NCI-H2227 (cell line): ENCODE measurements around the gene PROCA1.

Source experiments
- DNase-seq: peaks from one replicate; lab custom pipeline; 2025; ENCODE audit not compliant: unreplicated experiment; lab: John Stamatoyannopoulos, UW

The PROCA1 gene, protein sequence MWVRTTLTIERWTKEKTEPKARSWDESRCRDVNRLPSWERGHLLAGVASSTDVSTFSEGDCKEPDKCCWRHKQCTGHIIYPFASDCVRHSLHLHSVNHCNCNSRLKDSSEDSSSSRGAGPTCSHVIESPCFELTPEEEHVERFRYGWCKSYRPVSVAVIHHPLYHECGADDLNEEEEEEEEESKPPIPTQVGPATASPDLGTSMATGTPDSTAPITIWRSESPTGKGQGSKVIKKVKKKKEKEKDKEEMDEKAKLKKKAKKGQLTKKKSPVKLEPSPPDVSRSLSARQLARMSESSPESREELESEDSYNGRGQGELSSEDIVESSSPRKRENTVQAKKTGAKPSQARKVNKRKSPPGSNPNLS

DNA sequence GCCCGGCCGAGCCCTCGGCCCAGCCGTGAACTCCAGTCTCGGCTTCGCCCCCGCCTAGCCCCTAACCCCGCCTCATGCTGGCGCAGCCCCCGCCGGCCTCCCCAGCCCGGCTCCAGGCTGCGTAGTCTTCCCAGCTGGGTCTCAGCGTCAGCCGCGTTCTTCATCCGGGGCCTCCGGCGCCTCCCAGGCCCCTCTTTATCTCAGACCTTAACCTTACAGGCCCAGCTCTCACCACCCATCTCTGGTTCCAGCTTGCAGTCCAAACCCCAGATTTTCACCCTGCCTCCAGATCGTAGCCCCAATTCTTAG, at the start of gene PROCA1:
Gene PROCA1 (minus strand): TSS at position 166 of the 309 bp plus-strand sequence. CDS start 228 bp downstream, outside the sequence.
- DNase-seq = no peak

DNA sequence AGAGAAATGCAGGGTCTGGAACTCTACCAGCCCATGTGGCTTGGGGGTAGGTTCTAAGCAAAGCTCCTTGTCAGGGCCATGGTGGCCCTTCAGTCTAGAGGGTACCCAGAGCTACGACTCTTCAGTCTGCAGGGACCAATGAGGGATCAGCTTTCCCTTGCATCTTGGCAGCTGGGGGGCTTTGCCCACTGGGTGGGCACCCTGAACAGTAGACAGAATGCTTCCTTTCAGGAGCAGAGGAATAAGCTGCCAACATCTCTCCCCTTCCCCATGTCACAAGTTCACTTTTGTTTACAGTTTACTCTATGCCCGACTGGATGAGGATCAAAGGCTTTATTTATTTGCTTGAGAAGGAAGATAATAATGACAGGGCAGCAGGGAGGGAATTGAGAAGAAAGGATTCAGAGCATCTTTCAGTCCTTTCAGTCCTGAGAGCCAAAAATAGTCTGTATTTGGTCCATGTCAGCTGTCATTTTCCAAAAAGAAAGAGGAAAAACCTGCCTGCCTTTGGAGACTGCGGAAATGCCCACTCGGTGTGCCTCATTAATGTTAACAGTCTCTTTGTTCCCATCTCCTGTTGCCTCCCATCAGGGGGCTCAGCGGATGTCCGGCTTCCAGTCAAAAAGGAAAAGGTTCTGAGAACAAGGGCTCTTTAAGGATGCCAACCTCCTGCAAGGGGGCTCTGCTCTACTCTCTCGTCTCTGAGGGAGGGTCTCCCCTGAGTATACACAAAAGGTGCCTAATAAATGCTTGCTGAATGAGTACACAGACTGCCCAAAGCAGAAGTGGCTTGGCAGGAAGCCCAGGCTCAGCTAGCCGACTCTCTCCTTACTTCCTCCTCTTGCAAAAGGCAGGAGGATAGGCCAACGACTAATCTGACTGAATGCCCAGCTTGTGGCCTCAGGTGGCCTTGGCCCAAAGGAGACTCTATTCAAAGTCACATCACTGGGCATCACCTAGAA, 49.2 kb upstream of the PROCA1 start:
- DNase-seq = peak; percentile 16

DNA sequence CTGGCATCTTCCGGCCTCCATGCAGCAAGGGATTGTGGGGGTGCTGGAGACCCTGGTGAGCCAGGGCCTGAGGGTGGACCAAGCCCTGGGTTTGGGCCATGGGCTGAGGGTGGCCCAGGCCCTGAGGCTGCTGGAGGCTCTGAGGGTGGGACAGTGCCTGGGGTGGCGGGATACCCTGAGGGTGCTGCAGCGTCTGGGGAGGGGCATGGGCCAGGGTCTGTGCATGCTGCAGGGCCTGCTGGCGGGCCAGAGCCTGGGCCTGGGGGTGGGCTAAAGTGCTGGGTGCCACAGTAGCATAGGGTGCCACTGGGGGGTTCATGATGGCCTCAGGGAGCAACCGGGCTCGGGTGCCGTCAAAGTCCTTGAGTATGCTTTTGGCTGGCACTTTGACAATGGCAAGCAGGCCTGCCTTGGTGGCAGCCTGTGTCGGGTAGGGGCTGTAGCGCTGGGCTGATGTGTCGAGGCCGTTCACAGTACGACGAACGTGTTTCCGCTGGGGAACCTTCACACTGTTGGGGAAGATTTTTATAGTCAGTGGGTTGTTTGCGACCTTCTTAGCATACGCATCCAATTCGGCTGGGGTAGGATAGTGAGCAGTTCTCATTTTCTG, 47.7 kb upstream of the PROCA1 start:
- no peak for DNase-seq

DNA sequence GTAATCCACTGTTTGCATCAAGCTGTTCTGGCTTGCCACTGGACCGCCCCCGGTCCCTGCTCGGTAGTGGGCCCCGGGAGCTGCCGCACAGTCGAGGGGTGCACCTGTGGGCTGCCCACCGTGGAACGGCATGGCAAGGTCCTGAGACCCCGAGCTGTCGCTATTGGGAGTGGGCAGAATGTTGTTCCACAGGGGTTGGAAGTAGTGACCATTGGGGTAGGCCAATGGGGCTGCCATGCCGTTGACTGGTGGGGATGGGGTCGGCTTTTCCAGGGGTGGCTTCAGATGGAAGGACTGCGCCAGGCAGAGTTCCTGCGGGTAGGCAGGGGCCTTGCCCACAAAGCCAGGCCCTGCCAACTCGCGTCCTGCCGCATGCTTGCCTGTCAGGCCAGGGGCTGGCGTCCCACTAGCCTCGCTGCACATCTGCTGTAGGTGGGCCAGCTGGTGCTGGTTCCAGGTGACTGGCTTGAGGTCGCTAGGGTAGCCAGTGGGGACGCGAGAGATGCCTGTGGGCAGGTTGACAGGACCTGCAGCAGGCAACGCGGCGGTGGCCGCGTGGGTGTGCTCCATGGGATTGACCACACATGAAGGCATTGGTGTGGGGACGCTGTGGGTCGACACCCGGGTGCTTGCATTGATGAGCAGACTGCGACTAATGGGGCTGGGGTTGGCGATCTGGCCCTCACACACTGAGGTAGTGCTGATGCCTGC, 46.9 kb upstream of the PROCA1 start:
- DNase-seq = no peak

DNA sequence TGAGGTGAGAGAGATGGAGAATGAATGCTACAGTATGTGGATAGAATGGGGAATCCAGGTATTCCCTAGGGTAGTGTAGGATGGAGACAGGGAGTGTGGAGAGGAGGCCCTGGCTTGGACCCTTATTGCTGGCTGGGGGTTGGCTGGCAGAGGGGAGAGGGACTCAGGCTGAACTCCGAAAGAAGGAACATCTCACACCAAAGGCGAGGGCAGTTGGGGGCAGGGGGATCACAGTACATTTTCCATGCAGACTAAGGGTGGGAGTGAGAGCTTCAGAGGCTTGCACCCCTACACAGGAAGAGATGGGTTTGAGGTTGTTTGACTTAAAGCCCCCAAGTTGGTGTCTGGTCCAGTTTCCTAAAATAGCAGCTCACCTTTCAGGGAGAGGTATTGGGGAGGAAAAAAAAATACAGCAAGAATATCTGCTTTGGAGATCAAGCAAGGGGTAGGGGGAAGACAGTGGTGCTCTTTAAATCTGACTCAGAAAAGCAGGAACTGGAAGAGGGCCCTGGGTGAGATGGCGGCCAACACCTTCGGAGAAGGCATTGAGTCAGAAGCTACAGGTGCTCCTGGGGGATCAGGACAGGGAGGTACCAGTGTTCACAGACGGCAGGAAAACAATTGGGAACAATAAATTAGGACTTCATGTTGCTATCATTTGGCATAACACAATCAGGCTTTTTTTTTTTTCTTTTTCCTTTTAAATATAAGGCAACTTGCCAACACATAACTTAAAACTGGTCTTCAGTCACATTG, 44.5 kb upstream of the PROCA1 start:
- DNase-seq = no peak

DNA sequence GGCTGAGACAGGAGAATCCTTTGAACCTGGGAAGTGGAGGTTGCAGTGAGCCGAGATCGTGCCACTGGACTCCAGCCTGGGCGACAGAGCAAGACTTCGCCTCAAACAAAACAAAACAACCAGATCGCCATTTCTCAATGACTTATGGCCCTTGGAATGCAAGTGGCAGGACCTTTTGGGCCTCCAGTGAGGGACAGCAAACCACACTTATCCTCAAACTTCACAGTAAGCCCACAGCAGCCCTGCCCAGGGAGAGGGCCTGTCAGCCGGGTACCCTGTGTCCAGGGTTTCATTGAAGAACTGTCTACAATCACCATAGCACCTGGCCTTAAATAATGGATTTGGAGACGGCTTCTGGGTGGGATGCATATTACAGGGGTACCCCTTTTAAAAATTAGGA, 43.8 kb upstream of the PROCA1 start:
- no peak for DNase-seq

DNA sequence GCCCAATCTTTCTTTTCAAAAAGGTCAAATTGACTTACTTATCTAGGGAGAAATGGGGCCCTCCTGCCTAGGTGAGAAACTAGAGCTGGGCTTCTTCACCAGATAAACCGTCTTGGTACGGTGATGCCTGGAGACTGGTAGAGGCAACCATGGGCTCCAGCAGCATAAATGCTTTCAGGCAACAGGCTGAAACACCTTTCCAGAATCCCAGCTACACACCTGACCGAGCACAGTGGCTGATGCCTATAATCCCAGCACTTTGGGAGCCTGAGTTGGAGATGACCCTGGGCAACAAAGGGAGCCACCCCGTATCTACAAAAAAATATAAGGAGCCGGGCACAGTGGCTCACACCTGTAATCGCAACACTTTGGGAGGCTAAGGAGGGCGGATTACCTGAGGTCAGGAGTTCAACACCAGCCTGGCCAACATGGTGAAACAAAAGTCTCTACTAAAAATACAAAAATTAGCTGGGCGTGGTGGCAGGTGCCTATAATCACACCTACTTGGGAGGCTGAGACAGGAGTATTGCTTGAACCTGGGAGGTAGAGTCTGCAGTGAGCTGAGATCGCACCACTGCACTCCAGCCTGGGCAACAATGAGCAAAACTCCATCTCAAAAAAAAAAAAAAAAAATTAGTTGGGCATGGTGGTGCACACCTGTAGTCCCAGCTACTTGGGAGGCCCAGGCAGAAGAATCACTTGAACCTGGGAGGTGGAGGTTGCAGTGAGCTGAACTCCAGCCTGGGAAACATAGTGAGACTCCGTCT, 40.1 kb upstream of the PROCA1 start:
- DNase-seq = no peak

DNA sequence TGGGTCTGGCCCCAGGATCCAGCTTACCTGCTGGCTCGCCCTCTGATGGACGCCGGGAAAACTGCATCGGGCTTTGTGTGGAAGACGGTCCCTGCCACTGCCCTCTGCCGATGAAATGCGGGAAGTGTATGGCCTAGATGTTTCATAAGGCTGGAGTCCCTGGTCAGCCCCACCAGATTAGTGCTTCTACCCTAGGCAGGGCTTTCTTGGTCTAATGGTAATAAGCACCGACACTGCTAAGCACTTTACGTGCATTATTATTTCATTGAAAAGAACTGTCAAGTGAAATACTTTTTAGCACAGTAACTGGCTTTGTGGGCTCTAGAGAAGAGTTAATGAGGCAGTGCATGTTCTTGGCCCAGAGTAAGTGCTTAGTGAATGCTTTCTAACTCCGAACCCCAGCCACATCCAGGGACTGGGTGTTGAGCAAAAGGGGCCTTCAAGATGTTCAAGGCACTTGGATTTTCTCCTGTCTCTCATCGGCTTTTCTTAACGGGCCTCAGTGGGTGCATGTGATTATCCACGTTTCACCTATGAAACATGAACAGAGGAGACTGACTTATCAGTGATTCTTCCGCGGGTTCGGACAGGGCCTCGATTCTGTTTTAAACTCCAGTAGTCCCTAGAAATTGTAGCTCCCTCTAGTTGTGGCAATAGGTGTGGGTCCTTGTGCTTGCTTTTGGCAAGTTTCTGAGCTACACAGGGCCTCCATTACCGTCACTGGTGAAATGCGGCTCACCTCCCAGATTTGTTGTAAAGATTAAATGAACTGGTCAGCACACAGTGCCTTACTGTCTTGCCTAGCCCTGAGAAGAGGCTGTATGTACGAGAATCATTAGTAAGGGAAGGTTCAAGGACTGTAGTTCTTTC, 38.7 kb upstream of the PROCA1 start:
- peak; percentile 93 for DNase-seq

DNA sequence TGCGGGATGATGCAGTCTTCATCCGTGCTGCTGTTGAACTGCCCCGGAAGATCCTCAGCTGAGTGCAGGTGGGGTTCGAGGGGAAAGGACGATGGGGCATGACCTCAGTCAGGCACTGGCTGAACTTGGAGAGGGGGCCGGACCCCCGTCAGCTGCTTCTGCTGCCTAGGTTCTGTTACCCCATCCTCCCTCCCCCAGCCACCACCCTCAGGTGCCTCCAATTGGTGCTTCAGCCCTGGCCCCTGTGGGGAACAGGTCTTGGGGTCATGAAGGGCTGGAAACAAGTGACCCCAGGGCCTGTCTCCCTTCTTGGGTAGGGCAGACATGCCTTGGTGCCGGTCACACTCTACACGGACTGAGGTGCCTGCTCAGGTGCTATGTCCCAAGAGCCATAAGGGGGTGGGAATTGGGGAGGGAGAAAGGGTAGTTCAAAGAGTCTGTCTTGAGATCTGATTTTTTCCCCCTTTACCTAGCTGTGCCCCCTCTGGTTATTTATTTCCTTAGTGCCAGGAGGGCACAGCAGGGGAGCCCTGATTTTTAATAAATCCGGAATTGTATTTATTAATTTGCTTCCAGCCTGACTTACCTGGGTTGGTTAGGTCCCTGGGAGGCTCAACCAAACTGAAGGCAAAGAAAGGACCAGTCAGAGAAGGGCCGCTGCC, 38.0 kb upstream of the PROCA1 start:
- DNase-seq = no peak

DNA sequence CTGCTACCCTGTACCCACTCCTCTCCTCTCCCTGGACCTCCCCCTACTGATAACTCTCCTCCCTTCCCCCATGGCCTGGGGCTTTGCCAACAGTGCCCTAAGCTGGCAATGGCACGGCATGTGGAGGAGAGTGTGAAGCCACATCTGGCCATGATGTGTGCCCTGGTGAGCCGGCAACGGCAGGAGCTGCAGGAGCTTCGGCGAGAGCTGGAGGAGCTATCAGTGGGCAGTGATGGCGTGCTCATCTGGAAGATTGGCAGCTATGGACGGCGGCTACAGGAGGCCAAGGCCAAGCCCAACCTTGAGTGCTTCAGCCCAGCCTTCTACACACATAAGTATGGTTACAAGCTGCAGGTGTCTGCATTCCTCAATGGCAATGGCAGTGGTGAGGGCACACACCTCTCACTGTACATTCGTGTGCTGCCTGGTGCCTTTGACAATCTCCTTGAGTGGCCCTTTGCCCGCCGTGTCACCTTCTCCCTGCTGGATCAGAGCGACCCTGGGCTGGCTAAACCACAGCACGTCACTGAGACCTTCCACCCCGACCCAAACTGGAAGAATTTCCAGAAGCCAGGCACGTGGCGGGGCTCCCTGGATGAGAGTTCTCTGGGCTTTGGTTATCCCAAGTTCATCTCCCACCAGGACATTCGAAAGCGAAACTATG, 37.3 kb upstream of the PROCA1 start:
- no peak for DNase-seq

DNA sequence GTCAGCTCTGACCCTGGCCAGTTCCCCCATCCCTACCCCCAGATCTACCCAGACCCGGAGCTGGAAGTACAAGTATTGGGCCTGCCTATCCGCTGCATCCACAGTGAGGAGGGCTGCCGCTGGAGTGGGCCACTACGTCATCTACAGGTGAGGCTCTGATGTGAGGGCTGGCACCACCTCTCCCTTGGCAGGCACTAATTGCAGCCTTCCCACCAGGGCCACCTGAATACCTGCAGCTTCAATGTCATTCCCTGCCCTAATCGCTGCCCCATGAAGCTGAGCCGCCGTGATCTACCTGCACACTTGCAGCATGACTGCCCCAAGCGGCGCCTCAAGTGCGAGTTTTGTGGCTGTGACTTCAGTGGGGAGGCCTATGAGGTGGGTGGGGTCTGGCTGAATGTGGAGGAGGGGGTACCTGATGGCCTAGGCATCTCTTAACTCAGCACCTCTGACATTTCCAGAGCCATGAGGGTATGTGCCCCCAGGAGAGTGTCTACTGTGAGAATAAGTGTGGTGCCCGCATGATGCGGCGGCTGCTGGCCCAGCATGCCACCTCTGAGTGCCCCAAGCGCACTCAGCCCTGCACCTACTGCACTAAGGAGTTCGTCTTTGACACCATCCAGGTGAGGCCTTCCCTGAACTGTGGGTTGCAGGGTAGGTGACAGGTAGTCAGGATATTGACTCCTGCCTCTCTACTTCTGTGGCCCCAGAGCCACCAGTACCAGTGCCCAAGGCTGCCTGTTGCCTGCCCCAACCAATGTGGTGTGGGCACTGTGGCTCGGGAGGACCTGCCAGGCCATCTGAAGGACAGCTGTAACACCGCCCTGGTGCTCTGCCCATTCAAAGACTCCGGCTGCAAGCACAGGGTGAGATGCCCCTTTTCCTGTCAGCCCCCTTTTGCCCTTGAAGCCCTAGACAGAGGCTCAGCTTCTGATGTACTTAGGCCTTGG, 36.4 kb upstream of the PROCA1 start:
- DNase-seq = no peak

DNA sequence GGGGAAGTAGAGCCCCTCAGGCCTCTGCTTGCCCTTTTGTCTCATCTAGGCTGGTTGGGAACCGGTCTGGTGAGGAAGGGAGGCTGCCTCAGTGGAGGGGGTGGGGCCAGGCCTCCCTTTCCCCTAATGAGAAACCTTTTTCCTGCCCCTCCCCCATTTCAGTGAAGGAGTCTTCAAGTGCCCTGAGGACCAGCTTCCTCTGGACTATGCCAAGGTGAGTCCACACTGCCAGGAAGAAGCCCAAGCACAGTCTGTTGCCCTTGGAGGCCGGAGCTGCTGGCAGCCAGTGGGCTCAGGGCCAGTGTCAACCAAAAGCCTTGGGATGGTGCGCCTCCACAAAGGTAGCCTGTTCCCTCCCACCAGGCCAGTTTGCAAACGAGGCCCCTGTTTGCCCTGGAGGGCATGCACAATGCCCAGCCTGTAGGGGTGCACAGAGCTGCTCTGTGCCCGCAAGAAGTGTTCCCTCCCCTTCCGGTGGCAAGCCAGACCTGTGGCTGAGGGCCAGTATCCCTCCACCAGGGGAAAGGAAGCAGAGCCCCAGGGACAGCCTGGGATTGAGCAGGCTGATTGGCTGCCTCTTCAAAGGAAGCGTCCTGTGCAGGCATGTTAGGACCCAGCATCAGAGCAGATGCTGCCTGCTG, 35.5 kb upstream of the PROCA1 start:
- DNase-seq = no peak

DNA sequence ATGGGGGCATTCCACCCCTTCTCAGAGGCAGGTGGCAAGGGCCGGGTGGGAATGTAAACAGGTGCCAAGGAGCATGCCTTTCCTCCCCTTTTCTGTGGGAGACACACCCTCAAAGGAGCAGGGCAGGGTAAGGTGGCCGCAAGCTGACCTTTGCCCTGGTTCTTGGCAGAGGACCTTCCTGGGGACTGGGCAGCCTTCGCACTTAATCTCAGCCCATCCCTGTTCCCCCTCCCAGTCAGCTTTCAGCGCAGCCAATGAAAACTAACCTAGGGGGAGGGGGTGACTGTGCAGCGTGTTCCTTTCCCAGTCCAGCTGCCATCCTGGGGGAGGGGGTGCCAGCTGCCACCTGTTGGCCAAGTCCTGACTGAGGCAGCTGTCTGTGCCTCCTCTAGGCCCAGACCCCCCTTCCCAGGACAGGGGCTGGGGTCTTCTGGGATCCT, 34.9 kb upstream of the PROCA1 start:
- DNase-seq = no peak

DNA sequence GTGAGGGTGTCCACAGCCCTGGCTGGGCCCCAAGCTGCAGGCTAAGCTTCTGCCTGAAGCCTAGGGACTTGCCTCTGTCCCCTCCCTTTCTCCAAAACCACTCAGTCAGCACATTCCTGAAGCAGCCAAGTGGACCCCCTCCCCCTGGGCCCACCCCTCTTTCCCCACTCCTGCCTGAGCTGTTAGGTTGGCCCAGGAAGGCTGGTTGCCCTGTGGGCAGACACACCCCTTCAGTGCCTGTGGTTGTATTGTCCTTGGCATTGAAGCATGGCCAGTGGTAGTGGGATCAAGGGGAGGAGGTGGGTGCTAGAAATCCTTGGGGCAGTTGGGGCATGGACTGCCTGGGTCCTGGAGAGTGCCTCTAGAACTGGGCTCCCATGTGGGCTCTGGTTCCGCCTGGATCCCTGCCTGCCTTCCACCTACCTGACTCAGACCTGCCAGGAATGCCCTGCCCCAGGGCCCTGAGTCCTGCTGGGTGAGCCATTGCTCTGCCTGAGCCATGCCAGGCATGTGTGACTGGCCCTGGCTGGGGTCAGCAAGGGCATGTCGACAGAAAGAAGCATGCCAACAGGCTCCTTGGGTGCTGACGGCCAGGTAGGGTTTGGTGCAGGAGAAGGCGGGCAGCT, 34.2 kb upstream of the PROCA1 start:
- DNase-seq = no peak

DNA sequence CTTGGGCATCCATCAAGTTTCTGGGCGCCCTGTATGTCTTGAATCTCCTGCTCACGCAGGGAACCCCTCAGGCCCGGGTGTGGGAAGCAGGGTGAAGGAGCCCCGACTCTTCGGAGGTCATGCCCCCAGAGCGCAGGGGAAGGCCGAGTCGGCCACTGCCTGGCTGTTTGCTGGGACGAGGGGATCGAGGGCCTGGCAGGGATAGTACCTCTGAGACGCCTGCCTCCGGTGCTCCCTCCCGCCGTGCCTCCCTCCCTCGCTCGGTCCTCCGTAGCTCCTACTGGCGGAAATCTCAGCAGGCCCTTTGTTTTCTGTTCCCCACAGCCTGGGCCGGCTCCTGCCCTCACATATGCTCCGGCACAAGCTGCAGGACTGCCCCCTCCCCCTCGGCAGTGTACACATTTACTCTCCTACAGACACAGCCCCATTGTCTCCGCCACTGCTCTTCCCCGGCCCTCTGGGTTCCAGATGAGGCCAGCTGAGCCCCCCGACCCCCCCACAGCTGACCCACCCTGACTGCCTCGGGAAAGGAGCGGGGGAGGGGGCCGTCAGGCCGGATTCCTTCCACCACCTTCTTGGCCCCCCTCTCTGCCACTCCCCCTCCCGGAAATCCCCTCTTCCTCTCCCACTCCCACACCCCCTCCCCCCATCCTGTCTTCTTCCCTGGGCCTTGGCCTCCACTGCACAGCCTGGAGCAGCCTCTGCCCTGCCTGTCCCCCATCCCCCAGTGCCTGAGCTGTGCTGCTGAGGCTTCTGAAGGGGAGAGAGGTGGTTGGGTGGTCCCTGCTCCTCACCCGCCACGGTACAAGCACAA, 33.5 kb upstream of the PROCA1 start:
- DNase-seq = peak; percentile 70
